GM18519 (cell line): ENCODE measurements around the gene NTRK2.

Source experiments
- ATAC-seq: cut with Tn5 transposase; IDR thresholded peaks from one replicate; pipeline ENCODE4 v1.9.1; 2021; ENCODE audit warnings: mild to moderate bottlenecking, moderate library complexity; ENCODE audit not compliant: unreplicated experiment, low FRiP score

The NTRK2 gene

DNA sequence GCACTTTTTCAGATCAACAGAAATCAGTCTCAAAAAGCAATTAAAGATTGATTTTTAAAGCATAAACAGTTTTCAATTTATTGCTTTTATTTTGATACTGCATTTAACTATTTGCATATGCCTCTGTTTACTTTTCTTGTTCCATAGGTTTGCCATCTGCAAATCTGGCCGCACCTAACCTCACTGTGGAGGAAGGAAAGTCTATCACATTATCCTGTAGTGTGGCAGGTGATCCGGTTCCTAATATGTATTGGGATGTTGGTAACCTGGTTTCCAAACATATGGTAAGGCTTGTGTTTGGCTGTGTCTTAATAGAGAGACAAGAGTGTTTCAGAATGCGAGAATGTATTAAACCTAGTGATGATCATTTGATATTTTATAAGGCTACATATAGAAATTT is 53.9 kb downstream of the NTRK2 start:
- ATAC-seq: no peak

DNA sequence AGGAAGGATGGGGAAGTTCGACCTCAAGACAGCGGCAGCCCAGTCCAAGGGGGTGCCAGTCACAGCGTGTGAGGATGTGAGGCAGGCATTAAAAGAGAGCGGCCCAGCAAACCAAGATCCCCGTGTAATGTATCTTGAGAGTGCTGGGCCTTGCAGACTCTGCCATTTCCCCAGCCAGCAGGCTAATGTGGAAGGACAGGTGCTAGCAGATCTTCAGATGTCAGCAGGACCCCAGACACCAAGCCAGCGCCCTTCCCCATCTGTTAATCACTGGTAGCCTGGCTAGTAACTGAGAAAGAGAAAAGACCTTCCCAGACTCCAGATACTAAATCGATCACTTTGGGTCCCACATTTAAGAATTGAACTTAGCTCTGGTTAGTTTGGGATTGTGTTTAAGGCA is 62.2 kb downstream of the NTRK2 start:
- ATAC-seq: no peak

- no peak for ATAC-seq
Measured at GRCh38 chr9:84736081-84736480, 66.6 kb downstream of the NTRK2 start.

DNA sequence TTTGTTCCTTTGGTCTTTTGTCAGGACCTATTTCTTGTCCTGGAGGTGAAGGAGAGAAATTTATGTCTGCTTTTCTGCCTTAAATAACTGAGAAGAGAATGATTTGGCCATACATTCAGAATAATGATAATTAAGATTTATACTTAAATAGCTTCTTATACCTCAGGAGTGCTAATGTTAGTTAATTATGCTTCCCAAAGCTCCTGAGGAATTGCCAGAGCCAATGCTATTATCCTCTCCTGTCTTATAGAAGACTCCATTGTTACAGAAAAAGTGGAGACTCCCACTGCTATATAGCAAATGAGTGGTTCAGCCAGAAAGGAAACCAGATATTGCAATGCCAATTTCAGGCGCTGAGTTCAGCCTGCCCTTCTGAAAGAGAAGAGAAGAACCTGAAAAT is 67.0 kb downstream of the NTRK2 start:
- ATAC-seq: no peak

GRCh38 chr9:84738353-84738752 is 68.8 kb downstream of the NTRK2 start:
- no peak for ATAC-seq

GRCh38 chr9:84742261-84742660 is 72.7 kb downstream of the NTRK2 start:
- no peak for ATAC-seq

DNA sequence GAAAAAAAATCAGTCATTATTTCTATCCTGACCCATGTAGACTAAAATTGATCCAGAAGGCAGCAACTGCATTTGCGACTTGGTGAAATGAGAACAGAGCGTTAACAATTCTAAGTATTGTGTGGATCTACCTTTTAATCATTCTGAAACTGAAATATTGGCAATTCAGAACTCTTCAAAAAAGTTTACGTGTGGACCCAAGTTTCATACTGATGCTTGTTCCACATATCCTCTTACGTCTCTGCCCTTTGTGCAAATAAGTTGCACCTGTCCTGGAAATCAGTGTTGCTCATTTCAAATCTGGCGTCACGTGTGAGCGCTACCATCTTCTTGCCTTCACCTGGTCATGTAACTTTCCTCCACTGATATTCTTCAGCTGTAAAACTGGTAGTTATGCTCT is 74.7 kb downstream of the NTRK2 start:
- peak; percentile 45 for ATAC-seq

- ATAC-seq: no peak
Measured at GRCh38 chr9:84744726-84745125, 75.2 kb downstream of the NTRK2 start.

DNA sequence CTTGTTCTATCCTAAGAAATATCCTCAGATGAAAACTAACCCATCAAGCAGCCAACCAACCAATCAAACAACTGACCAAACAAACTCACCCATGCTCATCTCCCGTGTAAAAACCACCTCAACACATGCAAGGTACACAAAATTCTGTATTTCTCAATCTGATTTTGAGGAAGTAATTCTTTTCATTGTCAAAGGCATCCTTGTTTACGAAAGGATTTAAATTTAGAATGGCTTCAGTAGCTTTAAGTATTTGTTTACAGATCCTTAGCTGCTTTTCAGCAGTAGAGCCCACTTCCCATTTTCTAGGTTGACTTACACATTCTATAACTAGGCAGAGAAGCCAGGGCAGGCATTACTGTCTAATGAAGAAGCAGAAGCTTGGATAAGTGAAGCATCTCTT is 78.6 kb downstream of the NTRK2 start:
- ATAC-seq: peak; percentile 46

GRCh38 chr9:84750152-84750865 is 80.8 kb downstream of the NTRK2 start:
- no peak for ATAC-seq

GRCh38 chr9:84751921-84752320 is 82.4 kb downstream of the NTRK2 start:
- ATAC-seq: no peak

GRCh38 chr9:84754461-84754860 is 84.9 kb downstream of the NTRK2 start:
- ATAC-seq: no peak

- no peak for ATAC-seq
Measured at GRCh38 chr9:84754881-84755280, 85.4 kb downstream of the NTRK2 start.

DNA sequence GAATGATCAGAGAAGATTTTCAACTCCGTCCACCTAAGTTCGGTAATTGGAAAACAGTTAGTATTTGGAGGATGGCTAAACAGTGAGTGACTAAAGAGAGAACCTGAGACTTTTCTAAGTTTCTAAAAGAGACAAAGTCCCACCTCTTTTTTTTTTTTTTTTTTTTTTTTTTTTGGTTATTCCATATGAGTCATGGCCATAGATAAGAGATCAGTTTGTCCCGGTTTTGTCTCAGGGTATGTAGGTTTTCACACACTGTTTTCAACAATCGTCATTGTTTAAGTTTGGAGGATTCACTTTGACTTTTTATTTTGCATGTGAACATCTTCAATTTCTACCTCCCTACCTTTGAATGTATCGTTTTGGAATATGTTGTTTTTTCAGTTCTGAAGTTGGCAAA is 85.9 kb downstream of the NTRK2 start:
- ATAC-seq: no peak

DNA sequence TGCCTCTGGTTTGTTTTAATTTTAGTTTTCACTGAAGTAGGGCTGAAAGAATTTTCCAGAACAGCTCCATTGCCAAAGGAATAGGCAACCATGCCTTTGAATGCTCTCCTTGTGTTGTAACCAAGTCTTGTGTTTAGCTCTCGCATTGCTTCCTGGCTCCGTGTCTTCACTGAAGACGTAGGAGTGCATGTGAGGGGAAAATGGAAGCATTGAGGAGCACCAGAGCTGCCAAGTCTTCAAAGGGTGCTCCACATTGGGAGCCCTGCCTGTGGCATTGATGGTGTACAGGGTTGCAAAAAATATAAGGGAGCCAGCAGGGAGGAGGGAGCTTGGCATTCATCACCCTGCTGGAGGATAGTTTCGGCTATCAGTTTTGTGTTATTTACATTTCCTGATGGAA is 86.6 kb downstream of the NTRK2 start:
- ATAC-seq: no peak

- no peak for ATAC-seq
Measured at GRCh38 chr9:84756731-84757130, 87.2 kb downstream of the NTRK2 start.

DNA sequence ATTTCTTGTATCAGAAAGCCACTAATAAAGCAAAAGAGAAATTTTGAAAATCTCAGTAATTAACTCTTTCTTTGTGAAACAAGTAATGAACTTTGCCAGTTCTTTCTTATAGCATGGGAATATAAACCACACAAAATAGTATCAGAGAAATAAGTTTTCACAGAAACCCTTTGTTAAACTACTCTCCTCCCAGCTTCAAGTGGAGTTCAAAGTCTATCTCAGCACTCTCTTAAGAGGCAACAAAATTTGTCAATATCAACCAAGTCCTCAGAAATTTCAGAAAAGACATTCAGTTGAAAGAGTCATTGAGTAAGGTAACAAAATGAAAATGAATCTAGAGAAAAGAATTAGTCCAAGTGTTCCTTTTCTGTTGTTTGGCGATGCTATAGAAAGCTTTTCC is 89.3 kb downstream of the NTRK2 start:
- peak; percentile 12 for ATAC-seq

DNA sequence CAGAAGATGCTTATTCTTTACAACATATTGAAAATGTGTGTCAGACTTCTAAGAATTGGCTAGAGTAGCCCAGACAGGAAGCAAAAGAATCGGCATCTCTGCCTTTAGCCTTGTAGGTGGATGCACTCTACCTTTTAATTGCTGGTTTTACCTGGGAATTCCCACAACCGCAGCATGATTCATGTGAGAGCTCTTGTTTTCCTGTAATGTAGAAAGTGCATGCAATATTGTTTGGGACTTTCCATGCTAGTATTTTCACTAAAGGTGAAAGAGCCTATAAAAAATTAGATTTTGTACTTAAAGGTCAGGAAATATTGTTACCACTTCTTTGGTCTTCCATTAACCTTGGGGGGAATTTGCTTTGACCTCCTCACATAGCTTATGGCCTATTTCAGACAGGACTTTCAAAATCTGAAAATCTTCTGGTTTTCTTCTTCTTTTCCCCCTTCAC is 89.8 kb downstream of the NTRK2 start:
- ATAC-seq: peak; percentile 65

GRCh38 chr9:84759804-84760203 is 90.3 kb downstream of the NTRK2 start:
- no peak for ATAC-seq

GRCh38 chr9:84761137-84761808 is 91.7 kb downstream of the NTRK2 start:
- no peak for ATAC-seq

- ATAC-seq: no peak
Measured at GRCh38 chr9:84772511-84772910, 103.0 kb downstream of the NTRK2 start.

DNA sequence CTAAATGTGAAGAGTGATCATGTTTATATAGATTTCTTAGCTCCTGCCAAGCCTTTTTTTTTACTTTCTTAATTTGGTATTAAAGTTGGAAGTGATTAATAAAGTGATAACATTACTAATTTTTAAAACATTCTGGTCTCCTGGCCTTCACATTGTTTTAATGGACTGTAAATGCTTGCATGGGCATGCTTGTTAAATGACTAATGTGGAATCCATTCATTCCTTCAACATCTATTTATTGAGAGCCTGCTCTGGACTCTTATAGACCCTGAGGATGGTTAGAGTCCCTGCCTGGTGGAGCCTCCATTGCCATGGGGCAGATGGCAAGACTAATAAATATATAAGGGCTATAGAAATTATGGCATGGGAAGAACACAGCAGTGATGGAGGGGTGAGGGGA is 103.5 kb downstream of the NTRK2 start:
- ATAC-seq: no peak
